Breast epithelium (tissue), 3 donors: ENCODE measurements around the gene STOX2.

ENCODE experiments used
- CTCF ChIP-seq, 3 donors: fragments of 450-650 bp; IDR thresholded peaks; one replicate each; pipeline ENCODE4 v1.5.1; 2016 to 2017; ENCODE audit warnings: antibody characterized with exemption in 3 of 3, mild to moderate bottlenecking in 3 of 3, moderate library complexity in 3 of 3
- POLR2A ChIP-seq: fragments of 450-650 bp; IDR thresholded peaks from one replicate; pipeline ENCODE4 v1.6.1; 2016; ENCODE audit warnings: antibody characterized with exemption, mild to moderate bottlenecking, moderate library complexity
- POLR2AphosphoS5 ChIP-seq, 3 donors: sonication (generic); formaldehyde crosslinking; IDR thresholded peaks; one replicate each; pipeline ENCODE4 v1.6.1; 2017; ENCODE audit warnings: antibody characterized with exemption in 3 of 3

- TF ChIP-seq POLR2A (no peak), POLR2AphosphoS5 (IDR thresholded peaks at IDR 0.05) (peak in 1 of 3 donors; percentile 5), CTCF (IDR thresholded peaks at IDR 0.05) (no peak)
Observed at GRCh38 chr4:183987987-183988392, 82.9 kb downstream of the STOX2 start.
